HG02763 (cell line): ENCODE data around the gene TNFRSF1B.

Experiments used
- ATAC-seq: cut with Tn5 transposase; IDR thresholded peaks from one replicate; pipeline ENCODE4 v1.9.1; 2021; ENCODE audit warnings: mild to moderate bottlenecking, moderate library complexity; ENCODE audit not compliant: unreplicated experiment

TNFRSF1B gene

DNA sequence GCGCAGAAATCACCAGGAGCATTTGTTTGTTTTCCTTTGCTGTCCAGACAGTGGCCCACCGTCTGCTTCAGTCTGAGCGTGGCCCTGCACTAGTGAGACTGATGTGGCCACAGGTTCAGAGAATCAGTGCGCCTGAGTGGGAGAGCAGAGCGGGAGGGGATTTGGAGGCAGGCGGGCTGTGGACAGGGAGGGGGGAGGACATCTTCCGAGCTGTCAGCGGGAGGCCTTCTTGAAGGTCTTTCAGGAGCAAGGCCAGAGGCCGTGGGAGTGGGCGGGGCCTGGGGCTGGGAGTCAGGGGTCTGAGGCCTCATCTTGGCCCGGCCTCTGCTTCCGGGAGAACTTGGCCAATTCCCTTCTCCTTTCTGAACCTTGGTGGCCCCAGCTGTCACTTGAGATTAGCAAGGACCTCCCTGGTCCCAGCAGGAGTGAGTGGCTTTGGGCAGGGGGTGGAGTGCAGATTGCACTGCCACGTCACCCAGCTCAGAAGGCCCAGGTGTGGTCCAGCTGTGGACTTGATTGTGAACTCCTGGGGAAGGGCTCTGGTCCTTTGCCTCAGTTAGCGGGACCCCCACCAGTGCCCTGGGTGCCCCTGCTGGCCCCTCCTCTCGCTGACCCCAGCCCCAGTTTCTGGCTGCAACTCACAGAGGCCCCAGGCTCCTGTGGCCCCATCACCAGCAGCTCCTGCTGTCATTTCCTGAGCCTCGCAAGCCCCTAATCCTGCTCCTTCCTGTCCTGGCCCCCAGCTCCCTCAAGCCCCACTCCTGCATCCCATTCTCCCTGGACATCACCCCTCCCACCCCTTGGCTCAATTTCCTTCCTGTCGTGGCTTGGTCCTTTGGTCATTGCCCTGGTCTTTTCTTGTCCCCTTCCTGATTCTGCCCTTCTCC, 8.4 kb downstream of the TNFRSF1B start:
- no peak for ATAC-seq

DNA sequence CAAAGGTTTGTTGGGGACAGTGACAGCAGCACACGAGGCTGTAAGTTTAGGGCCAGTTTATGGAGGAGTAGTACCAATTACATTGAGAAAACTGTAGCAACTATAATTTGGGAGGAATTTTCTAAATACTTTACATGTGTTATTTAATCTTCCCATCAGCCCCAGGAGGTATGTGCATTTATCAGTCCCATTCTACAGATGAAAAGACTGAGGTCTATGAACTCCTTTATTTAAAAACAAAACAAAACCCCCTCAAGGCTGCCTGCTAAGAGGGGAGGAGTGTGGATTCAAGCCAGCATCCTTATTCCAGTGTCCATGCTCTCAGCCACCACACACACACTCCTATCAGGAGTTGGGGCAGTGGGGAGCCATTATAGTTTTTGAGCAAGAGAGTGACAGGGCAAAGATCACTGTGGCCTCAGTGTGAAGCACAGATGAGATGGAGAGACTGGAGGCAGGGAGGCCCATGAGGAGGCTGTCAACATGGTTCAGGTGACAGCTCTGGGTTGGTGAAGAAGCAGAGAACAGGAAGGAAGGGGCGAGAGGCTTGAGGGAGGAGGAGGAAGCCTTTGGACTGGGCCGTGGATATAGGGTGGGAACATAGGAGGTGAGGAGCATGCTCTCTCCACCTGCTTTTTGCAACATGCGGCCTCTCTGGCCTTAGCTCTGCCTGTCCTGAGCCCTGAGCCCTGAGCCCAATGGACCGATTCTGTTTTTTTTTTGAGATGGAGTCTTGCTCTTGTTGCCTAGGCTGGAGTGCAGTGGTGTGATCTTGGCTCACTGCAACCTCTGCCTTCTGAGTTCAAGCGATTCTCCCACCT, 9.7 kb downstream of the TNFRSF1B start:
- ATAC-seq, result no peak

DNA sequence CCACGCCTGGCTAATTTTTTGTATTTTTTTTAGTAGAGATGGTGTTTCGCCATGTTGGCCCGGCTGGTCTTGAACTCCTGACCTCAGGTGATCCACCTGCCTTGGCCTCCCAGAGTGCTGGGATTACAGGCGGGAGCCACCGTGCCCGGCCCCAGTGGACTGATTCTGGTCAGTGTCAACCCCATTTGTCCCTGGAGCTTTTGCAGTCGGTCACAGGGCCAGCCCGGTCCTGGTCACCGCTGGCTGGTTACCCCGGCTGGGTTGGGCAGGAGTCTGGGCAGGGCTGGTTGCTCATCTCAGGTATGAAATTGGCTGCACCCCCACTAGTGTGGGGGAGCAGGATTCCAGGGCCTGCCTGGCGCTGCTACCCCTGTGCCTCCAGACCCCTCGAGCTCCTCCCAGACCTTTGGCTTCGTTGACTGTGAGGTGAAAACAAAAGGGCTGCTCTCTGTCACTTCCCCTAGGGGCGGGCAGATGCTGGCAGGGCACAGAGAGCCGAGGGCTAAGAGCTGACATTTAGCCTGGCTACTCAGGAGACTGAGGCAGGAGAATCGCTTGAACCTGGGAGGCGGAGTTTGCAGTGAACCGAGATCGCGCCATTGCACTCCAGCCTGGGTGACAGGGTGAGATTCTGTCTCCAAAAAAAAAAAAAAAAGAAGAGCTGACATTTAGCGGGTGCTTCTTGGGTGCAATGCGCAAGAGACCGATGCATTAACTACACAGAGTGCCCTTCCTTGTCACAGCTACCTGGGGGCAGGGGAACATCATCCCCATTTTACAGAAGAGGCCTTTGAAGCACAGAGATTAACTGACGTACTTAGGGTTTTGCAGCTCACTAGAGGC, 10.6 kb downstream of the TNFRSF1B start:
- no peak for ATAC-seq

DNA sequence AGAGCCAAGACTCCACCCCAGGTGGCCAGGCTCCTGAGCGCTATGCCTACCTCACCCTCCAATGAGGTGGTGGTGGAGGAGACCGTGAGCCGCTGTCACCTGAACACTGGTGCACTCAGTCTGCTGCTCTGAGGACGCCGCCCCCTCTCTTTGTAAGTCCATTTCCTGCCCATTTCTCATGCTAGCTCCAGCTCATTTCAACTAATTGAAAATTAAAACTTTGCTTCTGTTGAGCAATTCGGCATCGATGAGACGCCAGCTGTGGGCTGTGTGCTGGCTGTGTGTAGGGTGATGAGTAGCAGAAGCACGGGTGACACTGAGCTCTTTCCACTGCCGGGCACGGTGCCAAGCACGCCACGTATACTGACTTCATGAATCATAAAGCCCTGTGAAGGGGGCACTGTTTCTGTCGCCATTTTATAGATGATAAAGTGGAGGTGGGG, 11.2 kb downstream of the TNFRSF1B start:
- no peak for ATAC-seq

DNA sequence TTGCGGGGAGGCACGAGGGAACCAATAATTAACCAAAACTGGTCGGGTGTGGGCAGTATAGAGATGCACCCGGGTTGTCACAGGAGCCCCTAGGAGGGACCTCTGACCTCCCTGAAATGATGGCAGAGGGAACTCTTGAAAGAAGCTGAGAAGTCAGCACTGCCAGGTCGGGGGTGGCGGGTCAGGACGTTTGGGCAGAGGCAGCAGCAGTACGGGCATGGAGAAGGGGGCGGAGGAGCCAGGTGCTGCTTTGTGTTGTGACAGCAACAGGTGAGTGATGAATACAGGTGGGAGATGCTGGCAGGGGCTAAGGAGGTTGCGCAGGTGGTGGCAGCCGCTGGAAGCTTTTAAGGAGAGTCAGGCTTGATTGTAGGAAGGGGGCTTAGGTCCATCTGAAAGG, 11.7 kb downstream of the TNFRSF1B start:
- ATAC-seq, result no peak

DNA sequence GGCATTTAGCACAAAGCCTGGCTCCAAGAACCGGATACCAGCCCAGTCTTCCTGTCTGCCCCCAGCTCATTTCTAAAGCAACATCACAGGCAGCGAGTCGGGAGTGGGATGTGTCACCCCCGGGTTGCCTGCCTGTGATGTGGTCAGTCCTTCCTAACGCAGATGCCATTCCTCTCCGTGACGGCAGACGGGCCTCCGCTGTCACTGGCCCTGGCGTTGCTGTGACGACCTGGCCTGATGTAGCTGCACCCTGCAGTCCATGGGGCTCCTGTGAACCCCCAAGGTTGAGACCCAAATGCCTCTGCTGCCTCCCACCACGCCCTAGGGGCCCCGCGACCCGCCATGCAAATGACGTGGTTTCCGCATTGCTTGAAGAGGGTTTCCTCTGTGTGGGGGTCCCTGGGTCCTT, 12.3 kb downstream of the TNFRSF1B start:
- ATAC-seq, result no peak

DNA sequence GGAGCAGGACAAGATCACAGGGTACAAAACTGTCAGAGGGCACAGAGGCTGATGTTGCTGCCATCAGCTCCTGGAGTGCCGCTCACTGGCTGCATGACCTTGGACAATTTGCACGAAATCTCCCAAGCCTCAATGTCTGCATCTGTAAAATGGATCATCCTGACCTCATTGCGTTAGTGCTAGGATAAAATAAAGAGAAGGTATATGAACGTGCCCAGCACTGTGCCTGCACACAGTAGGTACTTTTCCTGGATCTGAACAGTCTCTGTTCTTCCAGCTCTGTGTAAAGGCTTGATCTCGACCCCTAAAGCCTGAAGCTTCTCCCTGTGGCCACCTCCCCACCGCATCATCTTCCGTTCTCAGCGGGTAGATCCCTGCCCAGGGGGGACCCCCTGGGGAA, 12.9 kb downstream of the TNFRSF1B start:
- no peak for ATAC-seq

DNA sequence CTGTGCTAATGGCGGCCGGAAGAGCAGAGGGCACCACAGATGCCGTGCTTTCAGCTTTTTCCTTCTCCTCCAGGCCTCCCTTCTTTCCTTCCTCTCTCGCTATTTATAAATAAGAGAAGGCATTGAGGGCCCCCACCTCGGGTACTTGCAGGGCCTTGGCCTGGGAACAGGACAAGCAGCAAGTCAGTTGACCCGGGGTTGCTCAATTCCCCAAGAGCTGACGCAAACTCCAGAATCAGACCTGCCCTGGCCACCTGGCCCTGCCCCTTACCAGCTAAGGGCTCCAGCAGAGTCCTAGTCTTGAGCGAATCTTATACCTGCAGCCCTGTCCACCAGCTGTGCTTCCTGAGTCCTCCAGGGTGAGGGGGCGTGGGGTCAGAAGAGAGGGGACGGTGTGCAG, 13.5 kb downstream of the TNFRSF1B start:
- ATAC-seq, result no peak

DNA sequence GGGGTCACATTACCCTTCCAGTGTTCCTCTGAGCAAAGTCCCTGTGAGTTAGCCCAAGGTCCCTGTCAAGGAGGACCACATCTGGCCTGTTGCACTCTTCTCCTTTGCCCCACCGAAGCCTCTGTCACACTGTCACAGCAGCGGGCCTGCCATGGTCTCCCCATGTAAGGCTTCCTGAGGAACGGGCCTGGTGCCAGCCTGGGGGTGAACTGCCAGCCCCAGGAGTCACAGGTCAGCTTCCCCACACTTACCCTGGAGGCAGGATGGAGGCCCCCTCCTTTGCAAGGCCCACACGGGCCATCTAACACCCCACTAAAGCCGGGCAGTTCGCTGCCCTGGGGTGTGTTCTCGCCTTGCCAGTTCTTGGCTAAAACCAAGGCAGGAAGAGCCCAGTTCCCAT, 14.1 kb downstream of the TNFRSF1B start:
- no peak for ATAC-seq

DNA sequence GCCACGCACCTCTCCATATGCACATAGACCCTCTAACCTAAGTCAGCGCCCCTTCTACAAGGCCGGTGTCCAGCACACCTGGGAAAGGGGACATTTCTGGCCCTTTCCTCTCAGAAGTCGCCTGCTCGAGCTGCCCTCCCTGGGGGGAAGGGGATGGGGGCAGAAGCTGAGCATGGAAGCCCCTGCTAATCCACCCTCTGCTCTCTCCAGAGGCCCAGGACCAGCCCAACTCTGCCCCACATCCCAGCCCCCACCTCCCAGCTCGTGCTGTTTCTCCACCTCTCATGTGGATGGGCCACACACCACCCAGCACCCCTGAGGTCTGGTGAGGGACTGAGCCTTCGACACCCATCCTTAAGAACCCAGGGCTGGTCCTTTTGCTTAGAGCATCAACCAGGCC, 14.8 kb downstream of the TNFRSF1B start:
- no peak for ATAC-seq

DNA sequence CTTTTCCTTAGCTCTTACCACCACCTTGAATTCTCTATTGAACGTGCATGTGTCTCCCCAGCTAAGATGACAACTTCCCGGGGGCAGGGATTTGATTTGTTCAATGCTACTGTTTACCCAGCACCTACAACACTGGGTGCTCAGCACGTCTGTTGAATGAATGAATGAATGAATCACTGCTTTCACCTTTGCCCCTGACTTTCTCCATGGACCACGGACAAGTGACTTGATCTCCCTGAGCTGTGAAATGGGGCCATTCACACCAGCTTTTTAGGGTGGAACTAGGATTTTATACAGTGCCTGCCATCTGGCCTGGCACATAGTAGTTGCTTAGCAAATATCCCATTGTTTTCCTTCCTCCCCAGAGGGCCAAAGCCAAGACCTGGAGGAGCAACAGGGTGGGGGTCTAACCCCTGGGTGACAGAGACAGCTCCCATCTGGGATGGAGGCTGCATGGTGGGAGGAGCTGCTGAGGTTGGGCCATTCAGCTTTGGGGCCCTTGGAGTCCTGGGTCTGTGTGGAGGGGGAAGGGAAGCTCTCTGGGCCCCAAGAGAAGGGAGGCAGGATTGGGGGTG, 15.7 kb downstream of the TNFRSF1B start:
- no peak for ATAC-seq

DNA sequence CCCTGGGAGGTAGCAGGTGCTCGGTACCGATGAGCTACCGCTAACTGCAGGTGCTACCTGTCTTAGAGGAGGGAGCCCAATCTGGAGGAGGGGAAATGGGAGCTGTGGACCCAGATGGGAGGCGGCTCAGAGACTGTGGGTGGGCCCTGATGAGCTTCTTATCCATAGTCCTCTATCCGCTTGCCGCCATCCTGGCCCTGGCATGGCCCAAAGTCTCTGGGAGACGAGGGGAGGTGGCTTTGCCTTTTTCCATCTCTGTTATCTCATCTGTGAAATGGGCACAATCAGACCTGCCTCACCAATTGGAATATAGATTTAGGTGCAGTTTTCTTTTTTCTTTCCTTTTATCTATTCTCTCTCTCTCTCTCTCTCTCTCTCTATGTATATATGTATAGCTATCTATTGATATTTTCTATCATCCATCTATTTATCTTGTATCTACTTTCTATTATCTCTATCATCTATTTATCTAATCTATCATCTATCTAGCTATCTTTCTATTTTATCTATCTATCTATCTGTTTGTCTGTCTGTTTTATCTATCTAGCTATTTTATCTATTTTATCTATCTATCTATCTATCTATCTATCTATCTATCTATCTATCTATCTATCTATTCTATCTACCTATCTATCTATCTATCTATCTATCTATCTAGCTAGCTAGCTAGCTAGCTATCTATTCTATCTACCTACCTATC, 16.5 kb downstream of the TNFRSF1B start:
- no peak for ATAC-seq

DNA sequence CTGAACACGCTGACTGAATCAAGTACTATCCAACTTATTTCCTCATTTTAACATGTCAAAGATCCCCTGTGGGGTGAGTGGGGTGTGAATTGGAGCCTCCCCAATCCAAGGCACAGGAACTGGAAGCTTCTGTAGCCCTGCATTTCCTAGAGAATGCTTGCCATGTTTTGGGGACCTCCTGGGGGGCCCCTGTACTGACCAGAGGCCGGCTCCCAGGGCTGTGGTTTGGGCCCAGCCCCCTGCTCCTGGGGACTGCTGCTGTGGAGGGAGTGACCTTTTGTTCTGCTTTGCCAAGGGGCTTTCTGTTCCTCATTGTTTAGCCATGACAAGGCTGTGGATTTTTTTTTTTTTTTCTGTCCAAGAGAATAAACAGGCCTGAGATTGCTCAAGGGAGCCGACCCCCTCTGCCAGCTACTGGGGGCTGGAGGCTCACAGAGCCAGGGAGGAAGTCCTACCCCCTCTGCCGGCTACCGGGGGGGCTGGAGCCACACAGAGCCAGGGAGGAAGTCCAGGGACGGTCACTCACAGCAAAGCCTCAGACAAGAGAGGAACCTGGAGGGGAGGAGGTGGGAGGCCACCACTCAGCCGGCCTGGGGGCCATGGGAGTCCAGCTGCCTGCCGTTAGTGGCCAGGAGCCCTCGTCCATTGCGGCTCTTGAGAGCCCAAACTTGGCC, 17.4 kb downstream of the TNFRSF1B start:
- ATAC-seq, result no peak

DNA sequence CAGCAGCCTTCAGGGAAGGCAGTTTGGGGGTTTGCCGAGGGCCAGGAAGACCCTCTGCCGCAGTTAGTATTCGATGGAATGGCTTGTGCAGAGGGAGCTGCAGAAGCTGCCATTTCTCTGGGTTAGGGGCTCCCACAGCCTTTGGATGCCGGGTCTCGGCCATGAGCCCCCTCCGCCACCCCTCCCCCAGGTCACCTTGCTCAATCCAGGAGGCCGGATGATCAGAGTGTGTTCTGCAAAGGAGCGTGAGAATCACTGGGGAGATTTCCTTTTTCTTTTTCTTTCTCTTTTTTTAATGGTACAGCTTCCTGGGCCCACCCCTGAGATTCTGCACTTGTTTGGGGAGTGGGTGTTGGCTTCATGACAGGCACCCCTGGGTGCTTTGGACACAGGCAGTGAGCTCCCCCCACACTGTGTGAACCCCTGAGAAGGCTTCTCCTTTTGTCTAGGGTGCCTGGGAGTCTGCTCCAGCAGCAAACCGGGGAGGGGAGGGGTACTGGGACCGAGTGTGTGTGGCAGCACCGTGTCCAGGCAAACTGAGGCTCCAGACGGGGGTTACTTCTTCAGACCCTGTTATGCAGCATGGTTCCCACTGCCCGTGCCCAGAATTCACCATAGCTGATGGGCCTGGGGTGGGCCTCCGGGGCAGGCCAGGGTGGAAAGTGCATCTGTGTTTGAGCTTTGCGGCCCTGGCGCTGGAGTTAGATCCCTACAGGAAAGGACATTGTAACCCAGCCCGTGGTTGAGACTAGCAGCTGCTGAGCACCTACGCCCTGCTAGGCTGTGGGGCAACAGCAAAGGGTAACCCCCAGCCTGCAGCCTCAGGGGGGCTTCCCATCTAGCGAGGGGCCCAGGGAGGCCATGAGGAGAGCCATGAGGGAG, 18.5 kb downstream of the TNFRSF1B start:
- no peak for ATAC-seq

DNA sequence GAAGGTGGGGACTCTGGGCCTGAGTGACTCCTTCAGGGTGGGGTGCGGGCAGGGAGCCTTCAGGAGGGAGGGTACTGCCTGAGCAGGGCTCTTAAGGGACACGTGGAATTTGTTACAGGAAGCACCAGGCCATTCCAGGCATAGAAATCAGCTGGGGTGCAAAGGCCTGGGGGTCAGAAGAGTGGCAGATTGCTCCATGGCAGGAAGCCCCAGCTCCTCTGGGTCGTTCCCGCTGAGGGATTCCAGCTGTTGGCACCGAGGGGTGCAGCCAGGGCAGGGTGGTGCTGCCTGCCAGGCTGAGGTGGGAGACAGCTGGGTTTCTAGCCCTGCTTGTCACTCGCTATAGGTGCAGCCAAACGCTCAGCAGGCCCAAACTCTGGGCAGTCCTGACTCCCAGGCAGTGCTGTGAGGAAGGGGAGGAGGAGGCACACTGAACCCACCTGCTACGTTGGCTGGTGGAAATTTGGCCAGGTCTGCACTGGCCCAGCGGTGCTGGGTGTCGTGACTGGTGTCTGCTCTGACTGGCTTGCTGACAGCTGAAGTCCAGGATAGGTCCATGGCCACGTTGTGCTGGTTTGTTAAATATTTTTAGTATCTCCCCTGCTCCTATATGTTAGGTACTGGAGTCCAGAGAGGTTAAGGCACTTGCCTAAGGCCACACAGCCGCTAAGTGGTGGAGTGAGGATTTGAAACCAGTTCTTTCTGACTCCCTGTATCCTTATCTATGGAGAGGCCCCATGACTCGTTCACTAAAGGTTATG, 19.3 kb downstream of the TNFRSF1B start:
- no peak for ATAC-seq

DNA sequence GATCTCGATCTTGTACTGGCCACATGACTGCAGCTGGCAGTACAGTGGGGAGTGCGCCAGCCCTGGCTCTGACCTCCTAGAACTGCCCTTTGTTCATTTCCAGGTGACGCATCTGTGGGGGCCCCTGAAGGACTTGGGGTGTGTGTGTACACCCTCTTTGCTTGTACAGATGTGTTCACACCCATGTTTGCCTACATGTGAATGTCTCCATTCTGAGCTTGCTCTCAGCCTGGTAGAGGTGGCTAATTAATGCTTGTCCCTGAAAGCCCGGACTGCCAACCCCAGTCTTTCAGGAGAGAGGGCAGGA, 19.8 kb downstream of the TNFRSF1B start:
- no peak for ATAC-seq

DNA sequence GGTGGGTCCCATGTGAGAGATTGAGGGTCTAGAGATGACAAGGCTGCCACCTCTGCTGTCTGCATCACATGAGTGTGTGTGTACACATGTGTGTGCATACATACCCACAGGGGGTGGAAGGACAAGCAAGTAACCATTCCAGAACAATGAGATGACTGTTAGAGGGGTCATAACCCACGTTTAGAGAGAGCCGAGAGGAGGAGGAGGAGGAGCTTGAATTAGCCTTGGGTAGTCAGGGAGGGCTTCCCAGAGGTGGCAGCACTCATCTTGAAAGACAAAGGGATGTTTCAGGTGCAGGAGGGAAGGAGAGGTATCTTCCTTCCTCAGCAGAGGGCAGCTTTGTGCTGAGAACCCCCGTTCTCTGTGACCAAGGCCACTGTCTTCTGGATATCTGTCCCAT, 21.3 kb downstream of the TNFRSF1B start:
- ATAC-seq, result no peak

DNA sequence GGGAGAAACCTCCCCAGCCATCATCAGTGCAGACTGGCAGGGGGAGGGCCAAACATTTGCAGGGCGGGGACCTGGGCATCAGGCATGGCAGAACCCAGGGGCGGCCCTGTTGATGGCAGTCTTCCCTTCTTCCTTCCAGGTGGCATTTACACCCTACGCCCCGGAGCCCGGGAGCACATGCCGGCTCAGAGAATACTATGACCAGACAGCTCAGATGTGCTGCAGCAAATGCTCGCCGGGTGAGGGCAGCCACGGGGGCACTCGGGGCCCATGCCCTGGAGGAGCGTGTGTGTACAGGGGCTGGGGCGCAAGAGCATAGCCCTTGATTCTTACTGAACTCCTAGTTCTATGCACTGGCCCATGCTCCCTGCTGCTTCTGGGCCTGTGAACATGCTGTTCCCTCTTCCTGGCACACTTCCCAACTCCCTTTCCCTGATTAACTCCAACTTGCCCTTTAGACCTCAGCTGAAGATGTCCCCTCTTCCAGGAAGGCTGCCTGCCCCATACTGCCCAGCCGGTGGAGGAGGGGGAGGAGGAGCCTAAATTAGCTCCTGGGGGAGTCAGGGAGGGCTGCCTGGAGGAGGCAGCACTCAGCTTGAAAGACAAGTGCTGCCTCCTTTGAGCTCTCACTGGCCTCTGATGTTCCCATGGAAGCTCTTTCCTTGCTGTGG, 22.0 kb downstream of the TNFRSF1B start:
- no peak for ATAC-seq
